Calu3 (cell line): ENCODE data around the gene MRPL19. TPM values are rescaled to one million over a fixed set of nuclear protein-coding genes. Genes with fewer than 3 reads are reported as not detected.

Source experiments
- BruUV-seq: library from RNA; stranded (reverse); fragments of 400-500 nt; replicated peaks from 2 replicates; lab custom pipeline; 2021; lab: Mats Ljungman, UMichigan
- CTCF ChIA-PET: fragments of 300-600 bp; sonication (Branson Sonifier 250); formaldehyde crosslinking; loops from one replicate; lab custom pipeline; 2022; ENCODE audit warnings: antibody characterized with exemption; lab: Charles Lee
- DNase-seq: peaks from one replicate; pipeline ENCODE4 v3.0.0; 2022
- H3K27ac Mint-ChIP-seq: one replicate; pipeline ENCODE4 v1.8.0; 2022; ENCODE audit warnings: mixed read lengths; ENCODE audit not compliant: unreplicated experiment
- H3K27me3 Mint-ChIP-seq: one replicate; pipeline ENCODE4 v1.8.0; 2022; ENCODE audit warnings: mixed read lengths; ENCODE audit not compliant: unreplicated experiment
- H3K36me3 Mint-ChIP-seq: one replicate; pipeline ENCODE4 v1.8.0; 2022; ENCODE audit warnings: mild to moderate bottlenecking, moderate library complexity, mixed read lengths; ENCODE audit not compliant: insufficient read depth, unreplicated experiment
- H3K4me1 Mint-ChIP-seq: one replicate; pipeline ENCODE4 v1.8.0; 2022; ENCODE audit warnings: mild to moderate bottlenecking, low read depth, mixed read lengths; ENCODE audit not compliant: unreplicated experiment
- H3K4me3 Mint-ChIP-seq: one replicate; pipeline ENCODE4 v1.8.0; 2022; ENCODE audit warnings: mild to moderate bottlenecking, low read depth, moderate library complexity, mixed read lengths; ENCODE audit not compliant: unreplicated experiment
- H3K9me3 Mint-ChIP-seq: one replicate; pipeline ENCODE4 v1.8.0; 2022; ENCODE audit warnings: low read depth, mixed read lengths; ENCODE audit not compliant: unreplicated experiment
- CTCF ChIP-seq: fragments of 200-600 bp; IDR thresholded peaks from one replicate; pipeline ENCODE4 v1.8.0; 2022; ENCODE audit warnings: antibody characterized with exemption; ENCODE audit not compliant: unreplicated experiment
- intact Hi-C: fragments of 100-400 bp; cut with micrococcal nuclease; formaldehyde crosslinking; loops from one replicate; pipeline ENCODE4 v1.10.0; 2022; ENCODE audit not compliant: unreplicated experiment
- total RNA-seq: library from RNA; stranded (reverse); gene quantifications from 2 replicates; pipeline ENCODE4 v1.2.3, GENCODE V29; 2022

The MRPL19 gene
- total RNA-seq, 1 experiment from 2014 or later, result 53.3 TPM

GRCh38 chr2:75600461-75601011 is 46.0 kb upstream of the MRPL19 start:
- CTCF ChIA-PET, result no interaction called here
- intact Hi-C loops, result no loop called here

GRCh38 chr2:75602724-75603342 is 43.8 kb upstream of the MRPL19 start:
- intact Hi-C loops, result no loop called here
- no peak for TF ChIP-seq CTCF
- H3K27ac Mint-ChIP-seq, result no peak overlapping the region
- H3K36me3 Mint-ChIP-seq, result no peaks in the 10 kb centered on the region
- H3K9me3 Mint-ChIP-seq, result no peaks in the 10 kb centered on the region
- DNase-seq, result no peak
- H3K4me1 Mint-ChIP-seq, result no peaks in the 10 kb centered on the region
- no peak overlapping the region for H3K4me3 Mint-ChIP-seq
- CTCF ChIA-PET, result interaction anchor here (0.7 kb wide), 1 partner anchor 148 kb away, joined by 3 read pairs; no protein-coding TSS in a partner anchor
- BruUV-seq, result no TSS peak
- peaks cover 48% of the 10 kb centered on the region for H3K27me3 Mint-ChIP-seq

More at GRCh38 chr2:75600461-75601011, 46.0 kb upstream of the MRPL19 start:
- peaks cover 33% of the 10 kb centered on the region for H3K27me3 Mint-ChIP-seq
- no peaks in the 10 kb centered on the region for H3K9me3 Mint-ChIP-seq
- H3K4me1 Mint-ChIP-seq, result no peaks in the 10 kb centered on the region
- no peak for DNase-seq
- no peak overlapping the region for H3K4me3 Mint-ChIP-seq
- no peak overlapping the region for H3K27ac Mint-ChIP-seq
- no peaks in the 10 kb centered on the region for H3K36me3 Mint-ChIP-seq
- BruUV-seq, result no TSS peak
- TF ChIP-seq CTCF, result no peak

DNA sequence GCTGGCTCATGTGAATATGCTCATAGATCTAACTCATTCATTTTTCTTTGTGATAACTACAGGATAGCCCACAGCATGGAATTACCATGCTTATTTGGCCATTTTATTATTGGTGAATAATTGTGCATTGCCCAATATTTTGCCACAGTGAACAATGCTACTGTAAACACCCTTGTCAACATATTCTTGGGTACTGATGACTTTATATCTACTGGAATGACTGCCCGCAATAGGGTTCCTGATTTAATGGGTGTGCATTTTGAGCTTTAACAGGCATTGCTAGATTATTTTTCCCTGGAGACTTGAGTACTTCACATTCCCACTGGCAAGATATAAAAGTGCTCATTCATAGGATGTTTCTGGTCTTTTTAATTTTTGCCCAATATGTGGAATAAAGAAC is 43.1 kb upstream of the MRPL19 start:
- no peaks in the 10 kb centered on the region for H3K9me3 Mint-ChIP-seq
- H3K27ac Mint-ChIP-seq, result no peak overlapping the region
- H3K27me3 Mint-ChIP-seq, result peaks cover 52% of the 10 kb centered on the region
- BruUV-seq, result no TSS peak
- DNase-seq, result no peak
- H3K4me3 Mint-ChIP-seq, result no peak overlapping the region
- H3K4me1 Mint-ChIP-seq, result no peaks in the 10 kb centered on the region
- intact Hi-C loops, result no loop called here
- CTCF ChIA-PET, result no interaction called here
- H3K36me3 Mint-ChIP-seq, result no peaks in the 10 kb centered on the region
- no peak for TF ChIP-seq CTCF

GRCh38 chr2:75604484-75604883 is 42.1 kb upstream of the MRPL19 start:
- Mint-ChIP-seq H3K9me3 (no peaks in the 10 kb centered on the region), H3K4me3 (no peak overlapping the region), H3K27me3 (peaks cover 63% of the 10 kb centered on the region), H3K36me3 (no peaks in the 10 kb centered on the region), H3K4me1 (no peaks in the 10 kb centered on the region), H3K27ac (no peak overlapping the region)
- TF ChIP-seq CTCF, result no peak
- CTCF ChIA-PET, result no interaction called here
- no peak for DNase-seq
- no TSS peak for BruUV-seq
- intact Hi-C loops, result no loop called here
